Right lobe of liver (tissue), 4 donors: ENCODE results near the gene MAPRE2.

ENCODE experiments used
- CTCF ChIP-seq, 4 donors: fragments of 200-600 bp in 3 of 4; fragments of 450-650 bp in 1 of 4; IDR thresholded peaks; one replicate each; pipeline versions ENCODE4 v1.5.1 to v1.8.0; 2016 to 2022; ENCODE audit warnings: antibody characterized with exemption in 4 of 4, mild to moderate bottlenecking in 2 of 4
- POLR2A ChIP-seq: fragments of 450-650 bp; IDR thresholded peaks from one replicate; pipeline ENCODE4 v1.6.1; 2017; ENCODE audit warnings: antibody characterized with exemption, mild to moderate bottlenecking
- donor health status: DM: no; HTN: no; CAD: no.
- donor health status: DM: no; HTN: no; CAD: no.
- donor health status: DM: no; HTN: yes; CAD: no.

GRCh38 chr18:35163014-35163539 is 121.9 kb downstream of the MAPRE2 start:
- TF ChIP-seq POLR2A, result no peak
- no peak for TF ChIP-seq CTCF (IDR thresholded peaks at IDR 0.05)
